ENCODE measurements around the gene MAP4K4. TPM values are rescaled to one million over a fixed set of nuclear protein-coding genes. Genes with fewer than 3 reads are reported as not detected.

The MAP4K4 gene
- total RNA-seq, 1 experiment from 2014 or later: 132 TPM

- no peak overlapping the region for H3K27ac Mint-ChIP-seq
- no peak overlapping the region for H3K18ac ChIP-seq (ENCODE audit: insufficient read length, low read depth, low read length)
- H2AK5ac ChIP-seq (ENCODE audit: insufficient read length, low read length): no peak overlapping the region
- H4K8ac ChIP-seq (replicated peaks; ENCODE audit: insufficient read length, low read depth, low read length): no peak overlapping the region
- H3K79me2 ChIP-seq (ENCODE audit: insufficient read depth, low read length): peaks cover 45% of the 10 kb centered on the region; the same call in 1 of the 2 replicates
- H2BK120ac ChIP-seq (ENCODE audit: low read depth, low read length, poor library complexity, severe bottlenecking): no peak overlapping the region
- no peaks in the 10 kb centered on the region for H3K9me3 ChIP-seq (ENCODE audit: control insufficient read depth, low read depth, low read length)
- no peak overlapping the region for H2BK20ac ChIP-seq (ENCODE audit: low read depth, low read length, poor library complexity, severe bottlenecking)
- no peak for TF ChIP-seq CTCF (conservative IDR thresholded peaks at IDR 0.05)
- H3K4me1 Mint-ChIP-seq: peaks cover 51 to 59% of the 10 kb centered on the region in 2 experiments
- no peaks in the 10 kb centered on the region for H3K9me3 Mint-ChIP-seq
- H3K23me2 ChIP-seq (ENCODE audit: insufficient read length, low read depth, low read length, poor library complexity, severe bottlenecking): no peaks in the 10 kb centered on the region
- no peak overlapping the region for H3T11ph ChIP-seq (ENCODE audit: low read length)
- H3K23ac ChIP-seq (ENCODE audit: insufficient read length, low read depth, low read length): no peak overlapping the region
- no peak overlapping the region for H2BK5ac ChIP-seq (ENCODE audit: insufficient read length, low read length)
- no peak overlapping the region for H4K5ac ChIP-seq (ENCODE audit: insufficient read length, low read depth, low read length)
- H3K36me3 Mint-ChIP-seq (ENCODE audit: insufficient read depth in 1 of 3, low read depth in 3 of 3): peaks cover 0 to 3% (median 0%) of the 10 kb centered on the region in 3 experiments; a peak in 3 of 7 replicates
- no peak overlapping the region for H2BK15ac ChIP-seq (ENCODE audit: low read depth, low read length)
- no CpG with 5 or more reads among the region's 1 CpG for WGBS (ENCODE audit: extremely low coverage, insufficient read length, low lambda C conversion rate)
- H4K20me1 ChIP-seq (ENCODE audit: control insufficient read depth, insufficient read depth, insufficient read length): no peaks in the 10 kb centered on the region
- no peak overlapping the region for H2AFZ ChIP-seq (ENCODE audit: low read length)
- no peak overlapping the region for H3K9ac ChIP-seq (ENCODE audit: extremely low read depth, insufficient read length, low read length)
- H3K56ac ChIP-seq (ENCODE audit: insufficient read length, low read depth, low read length): no peak overlapping the region
- H3K4me2 ChIP-seq (ENCODE audit: insufficient read depth, insufficient read length, low read length): no peak overlapping the region
- no peaks in the 10 kb centered on the region; the same call in 1 of the 2 replicates for H3K4me1 ChIP-seq (ENCODE audit: insufficient read depth, low read length)
- H3K27me3 Mint-ChIP-seq (ENCODE audit: low read depth): no peaks in the 10 kb centered on the region
- no peak overlapping the region for H3K4ac ChIP-seq (ENCODE audit: low read depth, low read length)
- peaks cover 8% of the 10 kb centered on the region for H3K79me1 ChIP-seq (ENCODE audit: insufficient read depth, low read depth, low read length, poor library complexity, severe bottlenecking)
- H2BK12ac ChIP-seq (ENCODE audit: insufficient read length, low read depth, low read length): no peak overlapping the region
- H3K27ac ChIP-seq (ENCODE audit: insufficient read length, low read depth, low read length): no peak overlapping the region
- no peak for DNase-seq
- H3K4me3 Mint-ChIP-seq: no peak overlapping the region
- no peak overlapping the region for H3K14ac ChIP-seq (ENCODE audit: insufficient read depth, low read length)
- no peak overlapping the region for H4K91ac ChIP-seq (ENCODE audit: insufficient read length, low read depth, low read length)
- no peaks in the 10 kb centered on the region for H3K27me3 ChIP-seq (ENCODE audit: insufficient read depth, low read length)
These were observed 21.0 kb downstream of the MAP4K4 start for GRCh38 chr2:101718479-101718878.

Data from H9 (cell line).